NB4 (cell line): ENCODE results near the gene COL1A1.

Source experiments
- DNase-seq: peaks from one replicate; pipeline ENCODE4 v3.0.0; 2010; ENCODE audit warnings: low read depth
- H3K4me3 ChIP-seq: one replicate; pipeline ENCODE4 v1.5.1; 2011; ENCODE audit warnings: mild to moderate bottlenecking, low read depth, low read length, moderate library complexity
- CTCF ChIP-seq: IDR thresholded peaks from one replicate; pipeline ENCODE4 v1.5.1; 2012; ENCODE audit warnings: low read depth, low read length
- MAX ChIP-seq: IDR thresholded peaks from 2 replicates; pipeline ENCODE4 v1.6.1; 2011; ENCODE audit warnings: low read depth, low read length
- MYC ChIP-seq: IDR thresholded peaks from 2 replicates; pipeline ENCODE4 v1.6.1; 2011; ENCODE audit warnings: low read depth, low read length
- POLR2A ChIP-seq: IDR thresholded peaks from 2 replicates; pipeline ENCODE4 v1.6.1; 2011; ENCODE audit warnings: mild to moderate bottlenecking; ENCODE audit not compliant: insufficient read length; ENCODE audit errors: extremely low read depth

The COL1A1 gene

GRCh38 chr17:50168319-50168718 lies 33.1 kb downstream of the COL1A1 start:
- no peak overlapping the region for H3K4me3 ChIP-seq
- no peak for TF ChIP-seq MAX
- TF ChIP-seq MYC, result no peak
- TF ChIP-seq CTCF, result no peak
- no peak for TF ChIP-seq POLR2A
- no peak for DNase-seq

- TF ChIP-seq POLR2A (no peak), MAX (no peak), MYC (no peak), CTCF (no peak)
- H3K4me3 ChIP-seq, result no peak overlapping the region
- DNase-seq, result no peak
Observed at GRCh38 chr17:50167371-50167770, 34.1 kb downstream of the COL1A1 start.

- no peak overlapping the region for H3K4me3 ChIP-seq
- no peak for DNase-seq
- no peak for TF ChIP-seq POLR2A
- TF ChIP-seq MYC, result no peak
- no peak for TF ChIP-seq MAX
- no peak for TF ChIP-seq CTCF
Observed at GRCh38 chr17:50166518-50167181, 34.8 kb downstream of the COL1A1 start.

- H3K4me3 ChIP-seq, result no peak within 1 kb of the TSS
- TF ChIP-seq MAX (no peak), MYC (no peak), POLR2A (no peak), CTCF (no peak)
- no peak for DNase-seq
Observed at GRCh38 chr17:50165867-50166517, 35.4 kb downstream of the COL1A1 start, which contains the start of gene SGCA. SGCA (plus strand) TSS chr17:50166005; CDS start chr17:50166041, 36 bp downstream.

GRCh38 chr17:50165466-50165865 lies 36.0 kb downstream of the COL1A1 start:
- TF ChIP-seq MYC (no peak), POLR2A (no peak), CTCF (no peak), MAX (no peak)
- DNase-seq, result no peak
- H3K4me3 ChIP-seq, result no peak overlapping the region
